HG03558 (cell line): ENCODE data around the gene TRAPPC11.
"Not testable (repeated sequence)": the region's sequence is repeated elsewhere in the genome, so short reads cannot be mapped to it uniquely, and the experiment has no call there.

Experiments
- ATAC-seq: cut with Tn5 transposase; IDR thresholded peaks from one replicate; pipeline ENCODE4 v1.9.1; 2021; ENCODE audit warnings: moderate number of reproducible peaks; ENCODE audit not compliant: unreplicated experiment; ENCODE audit errors: extremely low read depth

Gene TRAPPC11

DNA sequence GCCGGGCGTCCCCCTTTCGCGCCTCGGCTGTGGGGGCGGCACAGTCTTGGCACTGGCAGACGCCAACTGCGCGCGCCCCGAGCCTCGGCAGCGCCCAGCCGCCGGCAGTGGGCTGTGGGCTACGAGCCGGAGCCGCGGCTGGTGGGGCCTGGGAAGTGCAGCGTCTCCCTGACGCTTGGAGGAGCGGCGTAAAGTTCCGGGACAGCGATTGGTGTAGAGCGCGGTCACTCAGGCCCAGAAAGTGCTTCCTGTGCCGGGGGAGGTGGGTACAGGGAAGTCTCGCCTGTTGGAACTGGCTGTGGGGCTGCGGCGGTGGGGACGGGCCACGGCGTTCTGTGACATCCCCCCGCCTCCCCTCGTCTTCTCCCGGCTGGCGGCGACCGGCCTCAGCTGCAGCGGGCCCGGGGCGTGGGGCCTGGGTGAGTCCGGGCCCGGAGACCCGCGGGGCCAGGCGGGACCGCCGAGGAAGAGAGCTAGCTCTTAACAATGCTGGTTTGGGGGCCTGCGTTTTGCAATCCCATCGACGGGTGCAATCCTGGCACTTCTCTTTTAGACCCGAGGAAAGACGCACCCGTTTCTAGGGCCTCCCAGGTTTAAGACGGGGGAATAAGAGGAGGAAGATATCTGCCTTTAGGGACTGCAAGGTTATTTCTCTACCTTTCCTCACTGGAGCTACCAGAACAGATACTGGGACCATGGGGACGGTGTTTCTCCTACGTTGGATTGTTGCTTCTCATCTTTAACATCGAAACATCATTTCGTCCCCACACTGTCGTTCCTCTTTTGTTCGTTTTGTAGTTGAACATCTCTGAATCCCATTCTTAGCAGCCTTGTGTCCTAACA lies at the start of gene TRAPPC11, which contains the start of gene RWDD4:
TRAPPC11 (plus strand) TSS at position 265 of the 843 bp plus-strand sequence. CDS start 4,575 bp downstream, outside the sequence.
RWDD4 (minus strand) TSS at position 157 of the 843 bp plus-strand sequence. CDS start 233 bp downstream, outside the sequence.
- peak; percentile 99 for ATAC-seq

DNA sequence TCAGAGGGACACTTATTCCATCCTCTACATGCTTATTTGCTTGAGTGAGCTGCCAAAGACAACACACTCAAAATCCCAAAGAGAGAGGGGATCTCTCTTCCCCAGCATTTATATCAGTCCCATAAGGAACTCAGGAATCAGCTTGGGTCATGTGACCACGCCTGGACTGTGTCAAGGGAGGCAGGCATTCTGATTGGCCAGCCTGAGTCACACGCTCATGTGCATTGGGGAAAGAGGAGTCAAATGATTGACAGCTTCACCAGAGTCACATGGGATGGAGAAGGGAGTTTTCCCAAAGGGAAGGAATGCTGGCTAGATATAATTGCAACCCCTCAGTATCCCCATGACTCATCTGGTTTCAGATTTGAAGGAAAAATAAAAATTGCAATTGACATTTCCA lies 49.1 kb upstream of the TRAPPC11 start:
- no peak for ATAC-seq

DNA sequence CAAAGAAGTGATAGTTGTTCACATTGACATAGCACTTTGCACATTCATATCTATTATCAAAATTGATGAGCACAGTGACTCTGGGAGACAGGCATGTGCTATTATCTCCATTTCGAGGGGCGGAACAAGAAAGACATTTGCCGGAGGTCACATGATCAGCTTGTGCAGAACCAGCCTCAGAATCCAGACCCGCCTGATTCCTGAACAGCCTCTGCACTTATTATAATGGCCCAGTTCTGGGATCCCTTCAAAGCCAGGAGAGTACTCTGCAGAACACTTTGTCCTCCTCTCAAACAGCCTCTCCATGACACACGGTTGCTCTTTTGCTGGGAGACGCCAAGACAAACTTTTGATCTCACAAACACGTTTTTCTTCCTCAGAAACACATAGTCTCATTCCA lies 48.5 kb upstream of the TRAPPC11 start:
- ATAC-seq = no peak

- no peak for ATAC-seq
Measured at GRCh38 chr4:183611210-183611830, 47.8 kb upstream of the TRAPPC11 start.

DNA sequence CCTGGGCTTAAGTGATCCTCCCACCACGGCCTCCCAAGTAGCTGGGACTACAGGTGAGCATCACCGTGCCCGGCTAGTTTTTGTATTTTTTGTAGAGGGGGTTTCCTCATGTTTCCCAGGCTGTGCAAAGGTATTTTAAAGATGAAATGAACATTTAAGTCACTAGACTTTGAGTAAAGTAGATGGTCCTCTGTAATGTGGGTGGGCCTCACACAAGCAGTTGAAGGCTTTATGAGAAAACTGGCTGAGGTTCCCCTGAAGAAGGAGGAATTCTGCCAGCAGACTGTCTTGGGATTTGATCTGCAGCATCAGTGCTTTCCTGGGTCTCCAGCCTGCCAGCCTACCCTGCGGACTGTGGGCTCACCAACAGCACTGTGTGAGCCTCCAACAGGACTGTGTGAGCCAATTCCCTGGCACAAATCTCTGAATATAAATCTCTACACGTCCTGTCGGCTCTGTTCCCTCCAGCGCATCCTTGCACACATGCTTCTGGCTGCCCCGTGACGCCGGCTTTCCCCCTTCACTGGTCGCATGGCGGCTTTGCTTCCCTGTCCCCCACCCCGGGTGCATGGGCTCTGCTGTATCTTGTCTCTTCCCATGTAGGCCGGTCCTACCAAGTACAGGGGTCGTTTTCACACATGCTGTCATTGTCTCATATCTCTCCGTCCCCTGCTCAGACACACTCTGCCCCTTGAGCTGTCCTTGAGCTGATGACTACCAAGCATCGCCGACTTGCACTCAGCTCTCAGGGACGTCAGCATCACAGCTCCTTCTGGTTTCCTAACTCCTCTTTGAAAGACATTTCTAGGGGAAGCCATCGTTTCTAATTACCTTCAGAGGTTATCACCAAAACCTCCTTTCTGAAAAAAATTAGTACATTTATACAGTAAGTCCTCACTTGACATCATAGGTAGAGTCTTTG lies 46.5 kb upstream of the TRAPPC11 start:
- ATAC-seq = no peak

DNA sequence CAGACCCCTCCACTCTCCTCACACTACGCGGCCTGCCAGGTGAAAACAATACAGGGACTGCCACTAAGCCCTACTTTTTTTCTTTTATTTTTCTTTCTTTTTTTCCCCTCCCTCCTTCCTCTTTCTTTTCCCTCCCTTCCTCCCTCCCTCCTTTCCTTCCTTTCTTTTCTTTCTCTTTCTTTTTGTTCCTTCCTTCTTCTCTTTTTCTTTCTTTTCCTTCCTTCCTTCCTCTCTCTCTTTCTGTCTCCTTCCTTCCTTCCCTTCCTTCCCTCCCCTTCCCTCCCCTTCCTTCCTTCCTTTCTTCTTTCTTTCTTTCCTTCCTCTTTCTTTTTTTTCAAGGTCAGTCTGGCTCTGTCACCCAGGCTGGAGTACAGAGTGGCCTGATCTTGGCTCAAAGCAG lies 42.0 kb upstream of the TRAPPC11 start:
- ATAC-seq = no peak

GRCh38 chr4:183618681-183619080 lies 40.4 kb upstream of the TRAPPC11 start:
- no peak for ATAC-seq

- no peak for ATAC-seq
Measured at GRCh38 chr4:183620421-183620820, 38.7 kb upstream of the TRAPPC11 start.

DNA sequence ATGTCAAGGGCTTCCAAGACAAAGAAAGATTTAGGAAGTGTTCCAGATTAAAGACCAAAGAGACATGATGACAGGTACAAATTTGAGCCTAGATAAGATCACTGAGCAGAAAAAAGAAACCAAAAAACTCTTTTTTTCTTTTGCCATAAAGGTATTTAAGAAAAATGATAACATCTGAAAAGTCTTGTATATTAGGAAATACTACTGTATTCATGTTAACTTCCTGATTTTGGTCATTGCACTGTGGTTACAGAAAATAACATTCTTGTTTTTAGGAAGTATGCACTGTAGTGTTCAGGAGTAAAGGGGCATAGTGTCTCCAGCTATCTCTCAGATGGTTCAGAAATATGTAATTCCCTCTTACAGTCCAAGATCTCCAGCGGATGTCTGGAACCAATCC lies 37.2 kb upstream of the TRAPPC11 start:
- no peak for ATAC-seq

DNA sequence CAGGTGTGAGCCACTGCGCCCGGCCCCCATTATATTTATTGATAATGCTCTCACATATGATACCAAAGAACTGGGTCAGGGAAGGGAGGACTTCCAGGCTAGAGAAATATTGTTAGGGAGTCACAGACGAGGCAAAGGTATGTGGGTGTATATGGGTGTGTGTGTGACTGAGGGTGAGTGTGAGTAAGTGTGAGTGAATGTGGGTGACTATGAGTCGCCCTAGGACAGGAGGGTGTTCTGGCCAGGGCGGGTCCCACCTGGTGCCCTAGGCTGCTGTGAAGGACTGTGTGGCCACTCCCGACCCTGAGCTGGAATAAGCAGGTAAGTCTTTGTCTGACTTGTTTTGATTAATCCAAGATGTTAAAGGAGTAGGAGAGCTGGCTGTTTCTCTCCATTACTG lies 34.5 kb upstream of the TRAPPC11 start:
- no peak for ATAC-seq

DNA sequence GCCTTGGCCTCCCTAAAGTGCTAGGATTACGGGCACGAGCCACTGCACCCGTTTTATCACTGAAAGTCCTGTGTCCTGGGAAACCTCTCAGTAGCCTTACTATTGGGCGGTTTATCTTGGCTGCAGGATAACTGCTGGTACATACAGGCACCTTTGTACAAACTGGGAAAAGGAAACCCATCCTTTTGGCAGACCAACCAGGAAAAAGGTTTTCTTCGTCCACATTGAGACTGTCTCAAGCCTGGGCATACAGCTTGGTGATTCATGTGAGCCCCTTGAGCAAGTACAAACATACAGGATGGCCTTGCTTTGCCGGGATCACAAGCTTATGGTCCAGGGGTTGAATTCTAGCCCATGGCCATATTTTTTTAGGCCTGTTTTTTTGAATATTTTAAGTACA lies 32.9 kb upstream of the TRAPPC11 start:
- no peak for ATAC-seq

GRCh38 chr4:183627286-183627685 lies 31.8 kb upstream of the TRAPPC11 start:
- ATAC-seq = not testable (repeated sequence)

GRCh38 chr4:183627979-183628588 lies 31.0 kb upstream of the TRAPPC11 start:
- no peak for ATAC-seq

DNA sequence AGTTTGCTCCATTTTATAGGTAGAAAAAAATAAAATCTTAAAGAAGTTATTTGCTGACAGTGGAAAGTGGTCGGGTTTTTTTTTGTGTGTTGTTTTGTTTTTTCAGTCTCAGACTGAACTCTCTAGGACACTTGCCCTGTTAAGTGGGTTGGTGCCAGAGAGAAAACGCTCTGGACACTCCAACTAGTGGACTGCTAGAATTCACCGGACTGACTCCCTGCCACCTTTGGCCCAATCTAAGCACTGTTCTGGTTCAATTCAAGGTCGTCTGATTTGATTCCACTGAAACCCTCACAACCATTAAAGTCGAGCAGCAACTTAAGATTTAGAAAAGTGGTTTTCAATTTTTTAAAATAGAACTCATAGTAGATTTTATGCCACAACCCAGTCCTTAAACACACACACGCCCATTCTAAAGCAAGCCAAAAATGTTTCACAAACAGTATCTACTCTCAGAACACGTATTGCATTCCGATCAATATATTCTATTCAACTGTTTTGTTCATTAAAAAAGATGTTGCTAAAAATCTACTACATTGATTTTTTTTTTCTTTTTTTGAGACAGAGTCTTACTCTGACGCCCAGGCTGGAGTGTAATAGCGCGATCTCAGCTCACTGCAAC lies 27.4 kb upstream of the TRAPPC11 start:
- no peak for ATAC-seq

GRCh38 chr4:183632689-183633088 lies 26.4 kb upstream of the TRAPPC11 start:
- no peak for ATAC-seq

- ATAC-seq = no peak
Measured at GRCh38 chr4:183633476-183634400, 25.4 kb upstream of the TRAPPC11 start.

DNA sequence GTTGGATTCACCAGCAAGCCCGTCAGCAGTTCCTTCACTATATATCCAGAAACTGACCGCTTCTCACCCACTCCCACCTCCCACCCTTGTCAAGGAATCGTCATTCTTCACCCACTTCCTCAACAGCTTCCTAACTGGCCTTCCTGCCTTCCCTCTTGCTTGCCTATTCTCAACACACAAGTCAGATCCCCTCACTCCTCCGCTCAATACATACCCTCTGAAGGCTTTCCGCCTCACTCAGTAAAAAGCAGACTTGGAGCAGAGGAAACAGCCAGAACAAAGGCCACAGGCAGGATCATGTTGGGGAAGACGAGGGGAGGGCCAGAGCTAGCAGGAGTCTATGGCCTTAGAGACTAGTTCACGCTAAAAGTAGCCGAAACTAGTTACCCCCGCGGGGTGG lies 23.8 kb upstream of the TRAPPC11 start:
- no peak for ATAC-seq

GRCh38 chr4:183635741-183636140 lies 23.4 kb upstream of the TRAPPC11 start:
- no peak for ATAC-seq

GRCh38 chr4:183636503-183636902 lies 22.6 kb upstream of the TRAPPC11 start:
- ATAC-seq = no peak
